Eye (tissue), 1 donor: ENCODE results near the gene SLFN14.
"Not testable (repeated sequence)": the region's sequence is repeated elsewhere in the genome, so short reads cannot be mapped to it uniquely, and the experiment has no call there.

Experiments used
- DNase-seq: peaks from one replicate; pipeline ENCODE4 v3.0.0-alpha.2; 2015

Gene SLFN14

GRCh38 chr17:35560703-35561102 lies at the start of gene SLFN14:
TSS of gene SLFN14 (minus strand) at chr17:35560819. CDS start at chr17:35558062, 2,757 bp downstream.
- no peak for DNase-seq

GRCh38 chr17:35609831-35610230 lies 49.2 kb upstream of the SLFN14 start:
- DNase-seq, result no peak

- DNase-seq, result no peak
These were observed 46.7 kb upstream of the SLFN14 start for GRCh38 chr17:35607239-35607847.

GRCh38 chr17:35605678-35606077 lies 45.1 kb upstream of the SLFN14 start:
- no peak for DNase-seq

GRCh38 chr17:35603674-35604073 lies 43.1 kb upstream of the SLFN14 start:
- no peak for DNase-seq

GRCh38 chr17:35597604-35598003 lies 37.0 kb upstream of the SLFN14 start:
- no peak for DNase-seq

- no peak for DNase-seq
These were observed 36.1 kb upstream of the SLFN14 start for GRCh38 chr17:35596530-35597233.

- DNase-seq, result no peak
These were observed 35.5 kb upstream of the SLFN14 start for GRCh38 chr17:35596072-35596471.

- DNase-seq, result no peak
These were observed 27.7 kb upstream of the SLFN14 start for GRCh38 chr17:35588196-35588920.

- peak; percentile 99 for DNase-seq
These were observed 26.7 kb upstream of the SLFN14 start, which contains the start of gene AP2B1 for GRCh38 chr17:35587074-35587961. TSS of gene AP2B1 (plus strand) at chr17:35587322. CDS start at chr17:35594031, 6,709 bp downstream.

- DNase-seq, result no peak
These were observed 26.0 kb upstream of the SLFN14 start for GRCh38 chr17:35586569-35587073.

- DNase-seq, result no peak
These were observed 23.4 kb upstream of the SLFN14 start for GRCh38 chr17:35584061-35584460.

GRCh38 chr17:35578929-35579432 lies 18.4 kb upstream of the SLFN14 start:
- DNase-seq, result no peak

GRCh38 chr17:35578197-35578928 lies 17.7 kb upstream of the SLFN14 start, which contains the start of gene PEX12:
TSS of gene PEX12 (minus strand) at chr17:35578571. CDS start at chr17:35578021, 550 bp downstream.
- peak; percentile 94 for DNase-seq

GRCh38 chr17:35577830-35578196 lies 17.2 kb upstream of the SLFN14 start:
- DNase-seq, result no peak

GRCh38 chr17:35575759-35576158 lies 15.1 kb upstream of the SLFN14 start:
- no peak for DNase-seq

GRCh38 chr17:35569405-35569804 lies 8.8 kb upstream of the SLFN14 start:
- DNase-seq, result no peak

- no peak for DNase-seq
These were observed 7.9 kb upstream of the SLFN14 start for GRCh38 chr17:35568561-35568960.

- DNase-seq, result no peak
These were observed 6.3 kb upstream of the SLFN14 start for GRCh38 chr17:35566968-35567367.

- not testable (repeated sequence) for DNase-seq
These were observed 2.6 kb upstream of the SLFN14 start for GRCh38 chr17:35563181-35563580.

- DNase-seq, result no peak
These were observed 966 bp downstream of the SLFN14 start for GRCh38 chr17:35559495-35560210.
